GM23338 (cell line): ENCODE results near the gene FAM83F. TPM values are rescaled to one million over a fixed set of nuclear protein-coding genes. Genes with fewer than 3 reads are reported as not detected.

Experiments
- ATAC-seq: fragments of 200-7000 bp; cut with Tn5 transposase; 3 replicates; pipeline ENCODE4 v1.9.1; 2020
- DNase-seq: peaks from one replicate; pipeline ENCODE4 v3.0.0-alpha.2; 2015; ENCODE audit warnings: low spot score
- H2AFZ ChIP-seq: fragments of 200-600 bp; sonication (generic); 2 replicates; pipeline ENCODE4 v1.8.0; 2016; ENCODE audit warnings: antibody characterized with exemption, mild to moderate bottlenecking, moderate library complexity
- H3F3A ChIP-seq: fragments of 200-600 bp; sonication (generic); replicated peaks from 2 replicates; pipeline ENCODE4 v1.8.0; 2017; ENCODE audit warnings: antibody characterized with exemption, mixed run types, low read depth
- H3K27ac ChIP-seq: fragments of 200-600 bp; sonication (generic); 2 replicates; pipeline ENCODE4 v1.6.1; 2016; ENCODE audit warnings: low read depth
- H3K27me3 ChIP-seq: fragments of 200-600 bp; sonication (generic); 2 replicates; pipeline ENCODE4 v1.8.0; 2016; ENCODE audit warnings: mild to moderate bottlenecking, mixed run types, moderate library complexity; ENCODE audit not compliant: insufficient read depth
- H3K36me3 ChIP-seq: fragments of 200-600 bp; sonication (generic); 2 replicates; pipeline ENCODE4 v1.8.0; 2016; ENCODE audit warnings: mild to moderate bottlenecking; ENCODE audit not compliant: insufficient read depth
- H3K4me1 ChIP-seq: fragments of 200-600 bp; sonication (generic); 2 replicates; pipeline ENCODE4 v1.8.0; 2016; ENCODE audit warnings: mild to moderate bottlenecking, moderate library complexity; ENCODE audit not compliant: insufficient read depth
- H3K4me2 ChIP-seq: fragments of 200-600 bp; sonication (generic); 2 replicates; pipeline ENCODE4 v1.7.1; 2017; ENCODE audit warnings: mixed run types
- H3K4me3 ChIP-seq: fragments of 200-600 bp; sonication (generic); 2 replicates; pipeline ENCODE4 v1.6.1; 2016; ENCODE audit warnings: mixed run types
- H3K79me2 ChIP-seq: fragments of 200-600 bp; sonication (generic); replicated peaks from 2 replicates; pipeline ENCODE4 v1.8.0; 2017; ENCODE audit warnings: mild to moderate bottlenecking; ENCODE audit not compliant: insufficient read depth
- H3K9me2 ChIP-seq: fragments of 200-600 bp; sonication (generic); 2 replicates; pipeline ENCODE4 v1.8.0; 2017; ENCODE audit not compliant: insufficient read depth
- H4K20me1 ChIP-seq: fragments of 200-600 bp; sonication (generic); replicated peaks from 2 replicates; pipeline ENCODE4 v1.8.0; 2017; ENCODE audit warnings: mild to moderate bottlenecking; ENCODE audit not compliant: insufficient read depth
- H3K27ac Mint-ChIP-seq: 2 replicates; pipeline ENCODE4 v1.8.0; 2020; ENCODE audit warnings: inconsistent platforms, mild to moderate bottlenecking, moderate library complexity, mixed read lengths
- H3K27me3 Mint-ChIP-seq: 3 replicates; pipeline ENCODE4 v1.8.0; 2022; ENCODE audit warnings: low read depth, mild to moderate bottlenecking, moderate library complexity, mixed read lengths, inconsistent platforms; ENCODE audit not compliant: insufficient read depth, poor library complexity
- H3K36me3 Mint-ChIP-seq: 3 replicates; pipeline ENCODE4 v1.8.0; 2021; ENCODE audit warnings: low read depth, mild to moderate bottlenecking, inconsistent platforms, moderate library complexity, mixed read lengths
- H3K4me1 Mint-ChIP-seq: 3 replicates; pipeline ENCODE4 v1.8.0; 2020; ENCODE audit warnings: mild to moderate bottlenecking, inconsistent platforms, mixed read lengths
- H3K4me3 Mint-ChIP-seq: 3 replicates; pipeline ENCODE4 v1.8.0; 2021; ENCODE audit warnings: moderate library complexity, mild to moderate bottlenecking, inconsistent platforms, mixed read lengths
- H3K9me3 Mint-ChIP-seq: 3 replicates; pipeline ENCODE4 v1.8.0; 2020; ENCODE audit warnings: moderate library complexity, mild to moderate bottlenecking, inconsistent platforms, mixed read lengths
- ETS1 ChIP-seq: IDR thresholded peaks from 2 replicates; pipeline ENCODE4 v1.6.1; 2016; ENCODE audit warnings: antibody characterized with exemption
- EZH2 ChIP-seq: fragments of 200-600 bp; sonication (generic); IDR thresholded peaks from one replicate; pipeline ENCODE4 v1.8.0; 2017; ENCODE audit warnings: antibody characterized with exemption, mild to moderate bottlenecking, low read depth; ENCODE audit not compliant: unreplicated experiment
- EZH2phosphoT487 ChIP-seq: fragments of 200-600 bp; sonication (generic); IDR thresholded peaks from one replicate; pipeline ENCODE4 v1.8.1; 2018; ENCODE audit warnings: antibody characterized with exemption; ENCODE audit not compliant: unreplicated experiment
- NANOG ChIP-seq: IDR thresholded peaks from 2 replicates; pipeline ENCODE4 v1.6.1; 2016; ENCODE audit warnings: antibody characterized with exemption, borderline replicate concordance
- POLR2AphosphoS5 ChIP-seq: IDR thresholded peaks from 2 replicates; pipeline ENCODE4 v1.6.1; 2016; ENCODE audit warnings: antibody characterized with exemption, low read depth
- ZNF462 ChIP-seq: fragments of 250-450 bp; sonication (Bioruptor Pico); IDR thresholded peaks from 2 replicates; pipeline ENCODE4 v1.5.0; 2020; ENCODE audit warnings: mild to moderate bottlenecking, moderate library complexity
- polyA plus RNA-seq: library from polyadenylated mRNA; unstranded; fragments of >200 nt; fragmentation: Nextera tagmentation; extraction: Ambion mirVana; gene quantifications from 2 replicates; pipeline ENCODE4 v1.2.1, GENCODE V29; 2016
- total RNA-seq: library from RNA; depleted of rRNA; stranded (reverse); fragments of >200 nt; shearing (Covaris generic); gene quantifications from 2 replicates; pipeline ENCODE4 v1.2.3, GENCODE V29; 2014

Gene FAM83F
- total and polyA plus RNA-seq, 2 experiments from 2014 or later: 3.7 to 15.9 TPM

- Histone ChIP-seq H3K4me3 (no peak overlapping the region), H3K4me2 (no peak overlapping the region), H3K27ac (no peak overlapping the region), H3K36me3 (no peaks in the 10 kb centered on the region), H4K20me1 (no peaks in the 10 kb centered on the region; the same call in 1 of the 2 replicates), H3K79me2 (peaks cover 5% of the 10 kb centered on the region), H3K4me1 (no peaks in the 10 kb centered on the region), H3F3A (no peaks in the 10 kb centered on the region), H2AFZ (no peak overlapping the region), H3K27me3 (peaks cover 6% of the 10 kb centered on the region; the same call in 1 of the 2 replicates), H3K9me2 (no peaks in the 10 kb centered on the region)
- Mint-ChIP-seq H3K27ac (no peak overlapping the region), H3K36me3 (no peaks in the 10 kb centered on the region), H3K27me3 (peaks cover 10% of the 10 kb centered on the region), H3K9me3 (no peaks in the 10 kb centered on the region), H3K4me3 (no peak overlapping the region), H3K4me1 (peaks cover 6% of the 10 kb centered on the region)
- DNase-seq (no peak), ATAC-seq (no peak)
- TF ChIP-seq NANOG: no peak
- TF ChIP-seq EZH2: no peak
- TF ChIP-seq ZNF462 (CRISPR knock-in tag): no peak
- TF ChIP-seq ETS1: no peak
- no peak for TF ChIP-seq EZH2phosphoT487
- no peak for TF ChIP-seq POLR2AphosphoS5
Observed at GRCh38 chr22:40040927-40041326, 46.2 kb downstream of the FAM83F start.
